ENCODE results near the gene MACROD1.

The MACROD1 gene

GRCh38 chr11:64201543-64201942 lies 35.6 kb upstream of the MACROD1 start:
- Mint-ChIP-seq H3K4me1 (peaks cover 34% of the 10 kb centered on the region), H3K9me3 (no peaks in the 10 kb centered on the region), H3K27ac (no peak overlapping the region), H3K36me3 (peaks cover 67% of the 10 kb centered on the region), H3K4me3 (no peak overlapping the region), H3K27me3 (no peaks in the 10 kb centered on the region)
- ATAC-seq: no peak

- no peak for ATAC-seq
- Mint-ChIP-seq H3K27me3 (no peaks in the 10 kb centered on the region), H3K9me3 (no peaks in the 10 kb centered on the region), H3K4me3 (no peak overlapping the region), H3K4me1 (peaks cover 6% of the 10 kb centered on the region), H3K27ac (no peak overlapping the region), H3K36me3 (peaks cover 79% of the 10 kb centered on the region)
Measured at GRCh38 chr11:64198511-64198910, 32.6 kb upstream of the MACROD1 start.

GRCh38 chr11:64196626-64197025 lies 30.7 kb upstream of the MACROD1 start:
- ATAC-seq: no peak
- peaks cover 69% of the 10 kb centered on the region for H3K36me3 Mint-ChIP-seq
- H3K27ac Mint-ChIP-seq: no peak overlapping the region
- H3K9me3 Mint-ChIP-seq: no peaks in the 10 kb centered on the region
- no peak overlapping the region for H3K4me3 Mint-ChIP-seq
- H3K27me3 Mint-ChIP-seq: no peaks in the 10 kb centered on the region
- no peaks in the 10 kb centered on the region for H3K4me1 Mint-ChIP-seq

GRCh38 chr11:64192434-64192833 lies 26.5 kb upstream of the MACROD1 start:
- Mint-ChIP-seq H3K4me3 (no peak overlapping the region), H3K36me3 (peaks cover 35% of the 10 kb centered on the region), H3K27ac (no peak overlapping the region), H3K4me1 (no peaks in the 10 kb centered on the region), H3K9me3 (no peaks in the 10 kb centered on the region), H3K27me3 (no peaks in the 10 kb centered on the region)
- no peak for ATAC-seq

GRCh38 chr11:64186492-64187165 lies 20.7 kb upstream of the MACROD1 start:
- Mint-ChIP-seq H3K27ac (no peak overlapping the region), H3K4me1 (peaks cover 31% of the 10 kb centered on the region), H3K36me3 (no peaks in the 10 kb centered on the region), H3K9me3 (no peaks in the 10 kb centered on the region), H3K4me3 (no peak overlapping the region), H3K27me3 (no peaks in the 10 kb centered on the region)
- peak; percentile 9 for ATAC-seq

GRCh38 chr11:64185693-64186491 lies 20.0 kb upstream of the MACROD1 start, which contains the start of gene STIP1:
Gene STIP1 (plus strand): TSS chr11:64186171. CDS start chr11:64186262, 91 bp downstream.
- H3K9me3 Mint-ChIP-seq: no peaks in the 10 kb centered on the region
- ATAC-seq: peak; percentile 95
- no peak within 1 kb of the TSS for H3K27ac Mint-ChIP-seq
- no peaks in the 10 kb centered on the region for H3K36me3 Mint-ChIP-seq
- H3K4me1 Mint-ChIP-seq: peaks cover 39% of the 10 kb centered on the region
- no peak within 1 kb of the TSS for H3K4me3 Mint-ChIP-seq
- no peaks in the 10 kb centered on the region for H3K27me3 Mint-ChIP-seq

GRCh38 chr11:64185175-64185692 lies 19.3 kb upstream of the MACROD1 start:
- peak; percentile 3 for ATAC-seq
- Mint-ChIP-seq H3K27ac (no peak overlapping the region), H3K4me1 (peaks cover 43% of the 10 kb centered on the region), H3K27me3 (no peaks in the 10 kb centered on the region), H3K4me3 (no peak overlapping the region), H3K36me3 (no peaks in the 10 kb centered on the region), H3K9me3 (no peaks in the 10 kb centered on the region)

- H3K27ac Mint-ChIP-seq: no peak overlapping the region
- peaks cover 43% of the 10 kb centered on the region for H3K4me1 Mint-ChIP-seq
- no peak for ATAC-seq
- no peak overlapping the region for H3K4me3 Mint-ChIP-seq
- H3K36me3 Mint-ChIP-seq: no peaks in the 10 kb centered on the region
- H3K9me3 Mint-ChIP-seq: no peaks in the 10 kb centered on the region
- no peaks in the 10 kb centered on the region for H3K27me3 Mint-ChIP-seq
Measured at GRCh38 chr11:64183890-64184289, 18.0 kb upstream of the MACROD1 start.

GRCh38 chr11:64181506-64182411 lies 15.8 kb upstream of the MACROD1 start:
- Mint-ChIP-seq H3K27me3 (no peaks in the 10 kb centered on the region), H3K4me1 (peaks cover 62% of the 10 kb centered on the region), H3K9me3 (no peaks in the 10 kb centered on the region), H3K36me3 (no peaks in the 10 kb centered on the region), H3K27ac (no peak overlapping the region), H3K4me3 (peak overlapping the region; percentile 21)
- ATAC-seq: no peak

- Mint-ChIP-seq H3K27ac (no peak overlapping the region), H3K4me3 (no peak overlapping the region), H3K4me1 (peaks cover 62% of the 10 kb centered on the region), H3K36me3 (no peaks in the 10 kb centered on the region), H3K9me3 (no peaks in the 10 kb centered on the region), H3K27me3 (no peaks in the 10 kb centered on the region)
- no peak for ATAC-seq
Measured at GRCh38 chr11:64180891-64181290, 15.0 kb upstream of the MACROD1 start.

- no peak for ATAC-seq
- Mint-ChIP-seq H3K27me3 (no peaks in the 10 kb centered on the region), H3K27ac (no peak overlapping the region), H3K9me3 (no peaks in the 10 kb centered on the region), H3K36me3 (peaks cover 3% of the 10 kb centered on the region), H3K4me1 (peaks cover 55% of the 10 kb centered on the region), H3K4me3 (no peak overlapping the region)
Measured at GRCh38 chr11:64178951-64179639, 13.2 kb upstream of the MACROD1 start.

GRCh38 chr11:64178203-64178602 lies 12.3 kb upstream of the MACROD1 start:
- peak; percentile 80 for ATAC-seq
- Mint-ChIP-seq H3K4me3 (no peak overlapping the region), H3K27ac (no peak overlapping the region), H3K27me3 (no peaks in the 10 kb centered on the region), H3K4me1 (peaks cover 49% of the 10 kb centered on the region), H3K36me3 (peaks cover 6% of the 10 kb centered on the region), H3K9me3 (no peaks in the 10 kb centered on the region)

- Mint-ChIP-seq H3K27ac (no peak overlapping the region), H3K9me3 (no peaks in the 10 kb centered on the region), H3K4me1 (peaks cover 38% of the 10 kb centered on the region), H3K27me3 (no peaks in the 10 kb centered on the region), H3K4me3 (no peak overlapping the region), H3K36me3 (peaks cover 6% of the 10 kb centered on the region)
- ATAC-seq: no peak
Measured at GRCh38 chr11:64176751-64177150, 10.8 kb upstream of the MACROD1 start.

GRCh38 chr11:64173616-64174355 lies 7.9 kb upstream of the MACROD1 start:
- H3K9me3 Mint-ChIP-seq: no peaks in the 10 kb centered on the region
- H3K4me1 Mint-ChIP-seq: peaks cover 25% of the 10 kb centered on the region
- no peaks in the 10 kb centered on the region for H3K27me3 Mint-ChIP-seq
- ATAC-seq: no peak
- H3K27ac Mint-ChIP-seq: no peak overlapping the region
- H3K4me3 Mint-ChIP-seq: no peak overlapping the region
- H3K36me3 Mint-ChIP-seq: peaks cover 6% of the 10 kb centered on the region

Data from stimulated activated memory B cell treated with anti-CD40 and anti-IgM and Interleukin-4, amounts not matched to agents 10 μg/mL and 1 μg/mL and 100 μg/mL, for 72 hours (primary cell).